HG02798 (cell line): ENCODE data around the gene UXS1.
A peak's percentile ranks its signal among the peaks of the same experiment; 100 is the strongest.

ENCODE experiments used
- ATAC-seq: cut with Tn5 transposase; IDR thresholded peaks from one replicate; pipeline ENCODE4 v1.9.1; 2021; ENCODE audit warnings: mild to moderate bottlenecking; ENCODE audit not compliant: unreplicated experiment, poor library complexity

UXS1 gene

DNA sequence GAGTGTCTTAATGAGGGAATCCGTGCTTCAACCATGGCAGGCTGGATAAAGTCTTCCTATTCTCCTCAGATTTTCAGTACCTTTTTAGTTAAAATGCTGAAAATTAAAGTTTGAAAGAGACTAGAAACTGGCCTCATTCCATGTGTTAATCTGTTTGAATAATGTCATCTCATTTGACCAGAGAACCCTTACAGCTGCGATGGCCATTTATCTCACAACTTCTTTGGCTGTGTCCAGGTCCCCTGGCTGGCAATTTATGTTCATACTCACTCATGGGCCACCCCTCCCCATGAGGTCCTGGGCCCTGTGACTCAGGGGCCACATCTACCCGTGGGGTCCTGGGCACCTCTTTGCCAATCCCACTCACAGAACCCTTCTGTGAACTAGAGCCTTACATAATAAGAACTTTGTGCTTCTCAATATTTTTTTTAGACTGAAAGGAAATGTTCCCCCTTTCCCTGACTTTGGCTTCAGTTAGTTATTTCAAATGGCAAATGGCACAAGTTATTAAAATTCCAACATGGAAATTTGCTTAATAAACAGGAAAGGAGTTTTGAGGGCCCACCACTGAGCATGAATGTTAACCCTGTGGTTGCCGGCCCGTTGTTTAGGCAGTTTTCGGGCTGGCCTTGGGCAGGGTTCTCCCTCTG lies 134.6 kb downstream of the UXS1 start:
- ATAC-seq, result no peak

DNA sequence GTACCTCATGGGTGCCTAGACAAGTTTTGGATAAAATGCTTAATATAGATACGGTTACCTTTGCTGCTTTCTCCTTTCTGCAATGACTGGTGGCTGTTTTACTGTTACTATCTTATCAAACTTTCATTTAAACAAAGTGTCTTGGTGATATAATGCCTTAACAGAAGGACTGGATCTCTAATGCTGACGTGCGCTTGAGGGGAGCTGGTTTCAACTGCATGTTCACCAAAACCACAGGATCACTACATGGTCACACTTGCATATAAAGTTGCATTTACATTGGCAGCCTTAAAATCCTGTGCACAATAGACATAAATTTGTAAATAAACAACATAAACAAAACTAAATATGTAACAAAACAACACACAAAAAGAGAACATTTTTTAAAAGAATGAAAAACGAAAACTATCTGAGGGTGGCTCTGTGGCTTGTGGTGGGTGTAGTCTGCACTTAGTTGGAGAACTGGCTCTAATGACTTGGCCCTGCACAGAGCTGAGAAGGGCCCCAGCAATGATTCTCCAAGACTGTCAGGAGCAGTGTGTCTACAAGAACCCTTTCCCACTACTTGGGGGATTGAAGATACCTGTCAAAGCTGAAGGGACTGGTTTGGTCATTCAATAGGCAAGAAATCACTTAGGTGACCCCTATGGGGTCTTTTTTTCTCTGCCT lies 135.5 kb downstream of the UXS1 start:
- ATAC-seq, result no peak

GRCh38 chr2:106057206-106057605 lies 136.9 kb downstream of the UXS1 start:
- ATAC-seq, result no peak

GRCh38 chr2:106054880-106055655 lies 139.0 kb downstream of the UXS1 start:
- ATAC-seq, result no peak

DNA sequence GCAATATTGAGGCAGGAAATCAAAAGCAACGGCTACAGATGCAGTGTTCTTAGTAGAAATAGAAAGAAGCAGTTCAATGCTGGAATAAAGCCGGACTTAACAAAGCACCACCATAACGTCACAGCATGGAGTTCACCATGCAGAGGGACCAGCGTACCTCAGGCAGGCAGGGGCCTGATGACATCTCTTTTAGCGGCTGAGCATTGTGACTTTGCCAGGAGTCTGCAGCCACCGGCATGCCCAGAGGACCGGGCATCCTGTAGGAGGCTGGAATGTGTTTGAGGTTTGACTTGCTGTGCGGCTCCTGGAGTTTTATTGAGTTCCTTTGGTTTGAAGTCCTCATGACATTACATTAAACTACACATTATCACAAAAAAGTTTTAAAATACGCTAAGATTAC lies 139.8 kb downstream of the UXS1 start:
- no peak for ATAC-seq

DNA sequence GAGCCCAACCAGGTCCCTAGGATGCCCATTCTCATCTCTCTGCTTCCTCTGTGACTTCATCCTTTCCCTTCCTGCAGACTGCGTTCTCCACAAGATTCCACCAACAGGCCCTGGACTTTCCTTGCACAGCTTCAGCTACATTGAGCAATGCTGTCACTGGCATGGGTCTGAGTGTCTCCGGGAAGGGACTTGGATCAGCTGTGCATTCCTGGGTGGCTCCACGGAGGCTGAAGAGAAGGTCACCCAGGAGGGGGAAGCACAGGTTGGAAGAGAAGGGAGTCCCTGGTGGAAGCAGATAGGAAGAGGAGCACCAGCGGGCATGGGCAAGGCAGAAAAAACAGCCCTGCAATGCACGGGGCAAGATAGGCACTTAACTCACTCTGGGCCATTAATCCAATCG lies 140.5 kb downstream of the UXS1 start:
- no peak for ATAC-seq

DNA sequence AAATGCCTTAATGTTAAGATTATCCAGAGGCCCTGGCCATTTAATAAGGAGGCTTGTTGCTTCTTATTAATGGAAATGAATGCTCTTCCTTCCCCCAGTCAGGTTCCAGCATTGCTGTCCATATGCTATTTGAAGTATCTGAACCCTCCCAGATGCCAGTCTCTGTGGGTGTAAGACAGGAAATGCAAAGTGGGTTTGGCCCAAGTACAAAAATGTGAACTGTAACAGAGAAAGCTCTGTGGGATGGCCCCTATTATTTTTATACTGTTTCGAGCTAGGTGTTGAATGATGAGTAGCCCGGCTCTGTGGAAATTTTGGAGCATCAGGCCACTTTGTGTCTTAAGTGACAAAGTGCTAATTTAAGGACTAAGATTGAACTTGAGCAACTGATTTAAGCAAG lies 141.0 kb downstream of the UXS1 start:
- peak; percentile 37 for ATAC-seq

DNA sequence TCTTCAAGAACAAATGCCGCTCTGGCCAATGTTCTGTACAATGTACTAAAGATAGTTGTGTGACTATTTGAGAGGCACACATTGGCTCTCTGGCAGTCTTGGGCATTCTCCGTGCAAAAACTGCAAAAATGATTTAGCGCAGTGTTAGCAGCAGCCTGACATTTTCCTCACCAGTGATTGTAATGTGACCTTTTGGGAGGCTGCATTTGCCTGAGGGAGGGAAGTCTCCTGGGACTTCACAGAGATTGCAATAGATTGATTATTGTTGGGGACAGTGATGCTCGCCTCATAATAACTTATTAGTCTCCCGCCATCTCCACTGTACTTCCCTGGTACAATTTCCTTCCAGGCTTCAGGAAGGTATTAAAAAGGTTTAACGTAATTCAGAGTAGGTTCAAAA lies 149.2 kb downstream of the UXS1 start:
- no peak for ATAC-seq

DNA sequence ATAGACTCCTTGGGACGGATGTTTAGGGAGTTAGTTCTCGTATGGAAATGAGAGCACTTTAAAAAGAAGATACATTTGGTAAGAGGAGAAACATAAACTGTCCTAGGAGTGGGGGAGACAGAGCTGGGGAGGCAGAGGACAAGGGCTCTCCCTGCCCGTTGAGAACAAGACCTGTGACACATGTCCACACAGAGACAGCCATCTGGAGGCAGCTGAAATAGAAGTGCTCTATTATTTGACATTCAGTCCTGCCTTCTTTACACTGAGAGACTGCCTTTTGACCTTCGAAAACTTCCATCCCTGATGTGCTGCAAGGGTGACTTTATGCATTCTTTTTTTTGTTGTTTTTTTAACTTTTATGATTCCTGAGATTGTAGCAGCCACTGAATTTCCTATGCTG lies 150.1 kb downstream of the UXS1 start:
- no peak for ATAC-seq
